Ectodermal cell (in vitro differentiated cells): ENCODE data around the gene CD163.

Experiments used
- H3K27ac ChIP-seq: 2 replicates; pipeline ENCODE4 v1.7.0; 2013; ENCODE audit warnings: mild to moderate bottlenecking, low read depth, low read length; ENCODE audit not compliant: insufficient read depth, poor library complexity, severe bottlenecking
- H3K27me3 ChIP-seq: 2 replicates; pipeline ENCODE4 v1.7.0; 2013; ENCODE audit warnings: mild to moderate bottlenecking, low read length; ENCODE audit not compliant: insufficient read depth, control insufficient read depth, poor library complexity, severe bottlenecking
- H3K36me3 ChIP-seq: one replicate; pipeline ENCODE4 v1.7.0; 2013; ENCODE audit warnings: low read length; ENCODE audit not compliant: control insufficient read depth, insufficient read depth
- H3K4me1 ChIP-seq: one replicate; pipeline ENCODE4 v1.7.0; 2013; ENCODE audit warnings: low read length; ENCODE audit not compliant: control insufficient read depth, insufficient read depth
- H3K4me3 ChIP-seq: 2 replicates; pipeline ENCODE4 v1.7.0; 2013; ENCODE audit warnings: low read depth, low read length, control low read depth; ENCODE audit not compliant: insufficient read depth
- H3K9me3 ChIP-seq: 2 replicates; pipeline ENCODE4 v1.7.0; 2013; ENCODE audit warnings: mild to moderate bottlenecking, low read length, moderate library complexity; ENCODE audit not compliant: control insufficient read depth
- WGBS, 2 experiments: methylation state at CpG; one replicate each; pipeline ENCODE4 v1.1.7; 2013; ENCODE audit warnings: missing lambda C conversion rate in 2 of 2; 5-methylcytosine and 5-hydroxymethylcytosine counted together

Gene CD163

GRCh38 chr12:7434670-7435069, 68.9 kb downstream of the CD163 start:
- no peaks in the 10 kb centered on the region for H3K27me3 ChIP-seq
- H3K4me3 ChIP-seq: no peak overlapping the region
- no peaks in the 10 kb centered on the region for H3K36me3 ChIP-seq
- no peak overlapping the region for H3K27ac ChIP-seq
- no peaks in the 10 kb centered on the region for H3K9me3 ChIP-seq
- no peaks in the 10 kb centered on the region for H3K4me1 ChIP-seq

- H3K4me1 ChIP-seq: no peaks in the 10 kb centered on the region
- no peak overlapping the region for H3K4me3 ChIP-seq
- H3K36me3 ChIP-seq: no peaks in the 10 kb centered on the region
- H3K27ac ChIP-seq: no peak overlapping the region
- 88 to 90% methylated on average over 6 of the region's 6 CpGs for WGBS, 2 experiments
- no peaks in the 10 kb centered on the region for H3K27me3 ChIP-seq
- H3K9me3 ChIP-seq: no peaks in the 10 kb centered on the region
These were observed 70.2 kb downstream of the CD163 start for GRCh38 chr12:7433276-7433822.

GRCh38 chr12:7431993-7432685, 71.4 kb downstream of the CD163 start:
- WGBS, 2 experiments: 92 to 93% methylated on average over 5 of the region's 5 CpGs
- Histone ChIP-seq H3K36me3 (no peaks in the 10 kb centered on the region), H3K27ac (no peak overlapping the region), H3K4me3 (no peak overlapping the region), H3K4me1 (no peaks in the 10 kb centered on the region), H3K9me3 (peaks cover 2% of the 10 kb centered on the region), H3K27me3 (no peaks in the 10 kb centered on the region)
